PC-3 (cell line): ENCODE results near the gene LRP5. TPM values are rescaled to one million over a fixed set of nuclear protein-coding genes. Genes with fewer than 3 reads are reported as not detected.

Experiments
- ATAC-seq: fragments of 200-7000 bp; cut with Tn5 transposase; 2 replicates; pipeline ENCODE4 v1.9.1; 2020; ENCODE audit warnings: mild to moderate bottlenecking, moderate library complexity
- BruUV-seq: library from RNA; stranded (reverse); fragments of 400-500 nt; replicated peaks from 2 replicates; lab custom pipeline; 2021; lab: Mats Ljungman, UMichigan
- CTCF ChIA-PET: fragments of 300-600 bp; sonication (Branson Sonifier 250); formaldehyde crosslinking; loops from one replicate; lab custom pipeline; 2022; ENCODE audit warnings: antibody characterized with exemption; lab: Charles Lee
- POLR2A ChIA-PET: fragments of 300-600 bp; sonication (Branson Sonifier 250); formaldehyde crosslinking; loops from one replicate; lab custom pipeline; 2022; ENCODE audit warnings: antibody characterized with exemption; ENCODE audit not compliant: unreplicated experiment; lab: Charles Lee
- DNase-seq: peaks from one replicate; pipeline ENCODE4 v3.0.0-alpha.2; 2015
- H2AFZ ChIP-seq: fragments of 300-600 bp; sonication (generic); 2 replicates; pipeline ENCODE4 v1.6.0; 2016; ENCODE audit warnings: antibody characterized with exemption, low read length
- H3F3A ChIP-seq: fragments of 300-600 bp; sonication (generic); one replicate; pipeline ENCODE4 v1.6.0; 2017; ENCODE audit warnings: antibody characterized with exemption, low read length, control low read depth, mild to moderate bottlenecking; ENCODE audit not compliant: unreplicated experiment
- H3K27ac ChIP-seq: fragments of 300-600 bp; sonication (generic); 2 replicates; pipeline ENCODE4 v1.5.1; 2016; ENCODE audit warnings: mild to moderate bottlenecking, low read length
- H3K27me3 ChIP-seq: fragments of 300-600 bp; sonication (generic); 2 replicates; pipeline ENCODE4 v1.6.1; 2016; ENCODE audit warnings: low read length, mixed read lengths
- H3K36me3 ChIP-seq: fragments of 300-600 bp; sonication (generic); 2 replicates; pipeline ENCODE4 v1.6.1; 2016; ENCODE audit warnings: low read depth, mixed run types, low read length, mixed read lengths
- H3K4me1 ChIP-seq: fragments of 300-600 bp; sonication (generic); 2 replicates; pipeline ENCODE4 v1.5.1; 2016; ENCODE audit warnings: low read length; ENCODE audit not compliant: insufficient read depth
- H3K4me2 ChIP-seq: fragments of 300-600 bp; sonication (generic); 2 replicates; pipeline ENCODE4 v1.6.0; 2016; ENCODE audit warnings: low read length
- H3K4me3 ChIP-seq: fragments of 300-600 bp; sonication (generic); 2 replicates; pipeline ENCODE4 v1.5.1; 2016; ENCODE audit warnings: mild to moderate bottlenecking, low read length, mixed read lengths
- H3K79me2 ChIP-seq: fragments of 300-600 bp; sonication (generic); 2 replicates; pipeline ENCODE4 v1.6.1; 2017; ENCODE audit warnings: low read length, mixed read lengths
- H3K9ac ChIP-seq: fragments of 300-600 bp; sonication (generic); 2 replicates; pipeline ENCODE4 v1.6.0; 2016; ENCODE audit warnings: mild to moderate bottlenecking, low read length
- H3K9me2 ChIP-seq: fragments of 300-600 bp; sonication (generic); replicated peaks from 2 replicates; pipeline ENCODE4 v1.6.1; 2016; ENCODE audit warnings: mixed run types, low read length, mixed read lengths
- H3K9me3 ChIP-seq: fragments of 300-600 bp; sonication (generic); 2 replicates; pipeline ENCODE4 v1.6.1; 2016; ENCODE audit warnings: low read length, mixed read lengths
- H4K20me1 ChIP-seq: fragments of 300-600 bp; sonication (generic); 2 replicates; pipeline ENCODE4 v1.6.1; 2016; ENCODE audit warnings: low read length, mixed read lengths
- EZH2 ChIP-seq: fragments of 300-600 bp; sonication (generic); IDR thresholded peaks from one replicate; pipeline ENCODE4 v1.6.1; 2017; ENCODE audit warnings: antibody characterized with exemption, mild to moderate bottlenecking, low read length; ENCODE audit not compliant: unreplicated experiment
- EZH2phosphoT487 ChIP-seq: fragments of 300-600 bp; sonication (generic); IDR thresholded peaks from 2 replicates; pipeline ENCODE4 v1.6.1; 2018; ENCODE audit warnings: mild to moderate bottlenecking, antibody characterized with exemption, low read length, borderline replicate concordance
- intact Hi-C: fragments of 100-400 bp; cut with micrococcal nuclease; formaldehyde crosslinking; loops from 2 replicates; pipeline ENCODE4 v1.9.0; 2023
- total RNA-seq: library from RNA; depleted of rRNA; stranded (reverse); fragments of >200 nt; gene quantifications from 2 replicates; pipeline ENCODE4 v1.2.3, GENCODE V29; 2014
- TF ChIP-seq, protein P1 (sequence below): fragments of 300-600 bp; sonication (generic); conservative IDR thresholded peaks from 2 replicates; pipeline ENCODE4 v1.5.1; 2017; ENCODE audit warnings: antibody characterized with exemption, low read depth, mild to moderate bottlenecking, low read length

Gene LRP5
- total RNA-seq, 1 experiment from 2014 or later, result 64.3 TPM

DNA sequence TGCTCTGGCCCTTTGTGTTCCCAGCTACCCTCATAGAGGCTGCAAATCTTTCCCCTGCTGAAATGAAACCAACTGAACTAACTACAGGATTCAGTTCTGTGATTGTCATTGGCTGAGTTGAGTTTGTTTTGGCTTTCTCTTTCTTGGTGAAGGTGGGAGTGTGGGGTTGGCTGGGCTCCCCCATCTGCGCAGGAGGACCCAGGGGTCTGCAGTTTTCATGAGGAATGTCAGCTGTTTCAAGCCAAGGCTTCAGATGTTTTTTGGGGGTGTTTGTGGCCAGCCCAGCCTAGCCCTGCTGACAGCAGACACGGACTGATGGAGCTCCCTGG lies 34.0 kb downstream of the LRP5 start:
- DNase-seq (no peak), ATAC-seq (no peak)
- H2AFZ ChIP-seq, result no peak overlapping the region
- intact Hi-C loops, result no loop called here
- no peak overlapping the region for H3K4me2 ChIP-seq
- H3K27me3 ChIP-seq, result no peaks in the 10 kb centered on the region
- BruUV-seq, result no TSS peak
- H3K36me3 ChIP-seq, result peaks cover 4% of the 10 kb centered on the region; the same call in 1 of the 2 replicates
- TF ChIP-seq EZH2phosphoT487, result no peak
- no peak for TF ChIP-seq EZH2
- TF ChIP-seq, protein P1, sequence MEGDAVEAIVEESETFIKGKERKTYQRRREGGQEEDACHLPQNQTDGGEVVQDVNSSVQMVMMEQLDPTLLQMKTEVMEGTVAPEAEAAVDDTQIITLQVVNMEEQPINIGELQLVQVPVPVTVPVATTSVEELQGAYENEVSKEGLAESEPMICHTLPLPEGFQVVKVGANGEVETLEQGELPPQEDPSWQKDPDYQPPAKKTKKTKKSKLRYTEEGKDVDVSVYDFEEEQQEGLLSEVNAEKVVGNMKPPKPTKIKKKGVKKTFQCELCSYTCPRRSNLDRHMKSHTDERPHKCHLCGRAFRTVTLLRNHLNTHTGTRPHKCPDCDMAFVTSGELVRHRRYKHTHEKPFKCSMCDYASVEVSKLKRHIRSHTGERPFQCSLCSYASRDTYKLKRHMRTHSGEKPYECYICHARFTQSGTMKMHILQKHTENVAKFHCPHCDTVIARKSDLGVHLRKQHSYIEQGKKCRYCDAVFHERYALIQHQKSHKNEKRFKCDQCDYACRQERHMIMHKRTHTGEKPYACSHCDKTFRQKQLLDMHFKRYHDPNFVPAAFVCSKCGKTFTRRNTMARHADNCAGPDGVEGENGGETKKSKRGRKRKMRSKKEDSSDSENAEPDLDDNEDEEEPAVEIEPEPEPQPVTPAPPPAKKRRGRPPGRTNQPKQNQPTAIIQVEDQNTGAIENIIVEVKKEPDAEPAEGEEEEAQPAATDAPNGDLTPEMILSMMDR, result no peak
- H3K9ac ChIP-seq, result no peak overlapping the region
- no peaks in the 10 kb centered on the region for H3K9me3 ChIP-seq
- H3F3A ChIP-seq, result no peaks in the 10 kb centered on the region
- ChIA-PET CTCF (no interaction called here), POLR2A (no interaction called here)
- peaks cover 12% of the 10 kb centered on the region; the same call in 1 of the 2 replicates for H4K20me1 ChIP-seq
- H3K4me3 ChIP-seq, result no peak overlapping the region
- peaks cover 18% of the 10 kb centered on the region for H3K4me1 ChIP-seq
- no peak overlapping the region for H3K27ac ChIP-seq
- no peaks in the 10 kb centered on the region for H3K9me2 ChIP-seq
- peaks cover 81% of the 10 kb centered on the region for H3K79me2 ChIP-seq

DNA sequence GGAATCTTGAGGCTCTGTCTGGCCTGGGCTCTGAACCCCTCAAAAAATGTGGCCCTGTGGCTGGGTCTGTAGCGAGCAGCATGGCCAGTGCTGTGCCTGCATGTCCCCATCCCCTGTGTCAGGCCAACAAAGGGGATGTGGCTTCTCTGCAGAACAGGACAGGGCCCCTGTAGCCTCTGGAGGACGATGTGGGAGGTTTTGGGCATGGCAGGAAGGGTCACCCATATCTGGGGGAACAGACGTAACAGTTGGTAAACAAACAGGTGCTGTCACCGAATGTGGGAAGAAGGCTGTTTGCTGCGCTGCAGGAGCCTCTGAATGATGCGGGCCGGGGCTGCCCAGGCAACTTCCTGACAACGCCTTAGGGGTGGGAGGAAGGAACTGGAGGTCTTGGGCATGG lies 35.0 kb downstream of the LRP5 start:
- BruUV-seq, result no TSS peak
- no peak overlapping the region for H3K4me2 ChIP-seq

DNA sequence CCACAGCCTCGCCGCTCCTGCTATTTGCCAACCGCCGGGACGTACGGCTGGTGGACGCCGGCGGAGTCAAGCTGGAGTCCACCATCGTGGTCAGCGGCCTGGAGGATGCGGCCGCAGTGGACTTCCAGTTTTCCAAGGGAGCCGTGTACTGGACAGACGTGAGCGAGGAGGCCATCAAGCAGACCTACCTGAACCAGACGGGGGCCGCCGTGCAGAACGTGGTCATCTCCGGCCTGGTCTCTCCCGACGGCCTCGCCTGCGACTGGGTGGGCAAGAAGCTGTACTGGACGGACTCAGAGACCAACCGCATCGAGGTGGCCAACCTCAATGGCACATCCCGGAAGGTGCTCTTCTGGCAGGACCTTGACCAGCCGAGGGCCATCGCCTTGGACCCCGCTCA lies 35.5 kb downstream of the LRP5 start:
- H3K4me2 ChIP-seq, result no peak overlapping the region
- ChIA-PET CTCF (no interaction called here), POLR2A (no interaction called here)
- H3F3A ChIP-seq, result no peaks in the 10 kb centered on the region
- H3K27me3 ChIP-seq, result no peaks in the 10 kb centered on the region
- intact Hi-C loops, result no loop called here
- peaks cover 6% of the 10 kb centered on the region for H3K4me1 ChIP-seq
- H3K9me2 ChIP-seq, result no peaks in the 10 kb centered on the region
- ATAC-seq (no peak), DNase-seq (no peak)
- H3K27ac ChIP-seq, result no peak overlapping the region
- TF ChIP-seq, protein P1, result no peak
- TF ChIP-seq EZH2phosphoT487 (no peak), EZH2 (no peak)
- H3K9ac ChIP-seq, result no peak overlapping the region
- H4K20me1 ChIP-seq, result peaks cover 8% of the 10 kb centered on the region; the same call in 1 of the 2 replicates
- no peak overlapping the region for H2AFZ ChIP-seq
- no peaks in the 10 kb centered on the region for H3K9me3 ChIP-seq
- H3K4me3 ChIP-seq, result no peak overlapping the region
- peaks cover 4% of the 10 kb centered on the region; the same call in 1 of the 2 replicates for H3K36me3 ChIP-seq
- peaks cover 79% of the 10 kb centered on the region for H3K79me2 ChIP-seq
- BruUV-seq, result no TSS peak

More for the DNA sequence above, 35.0 kb downstream of the LRP5 start:
- TF ChIP-seq EZH2 (no peak), EZH2phosphoT487 (no peak)
- TF ChIP-seq, protein P1, result no peak
- ChIA-PET CTCF (no interaction called here), POLR2A (no interaction called here)
- peaks cover 79% of the 10 kb centered on the region for H3K79me2 ChIP-seq
- H2AFZ ChIP-seq, result no peak overlapping the region
- no peak overlapping the region for H3K4me3 ChIP-seq
- H3K9me2 ChIP-seq, result no peaks in the 10 kb centered on the region
- peaks cover 9% of the 10 kb centered on the region for H3K4me1 ChIP-seq
- no peaks in the 10 kb centered on the region for H3K9me3 ChIP-seq
- no peaks in the 10 kb centered on the region for H3F3A ChIP-seq
- intact Hi-C loops, result no loop called here
- H3K27ac ChIP-seq, result no peak overlapping the region
- ATAC-seq (no peak), DNase-seq (no peak)
- peaks cover 8% of the 10 kb centered on the region; the same call in 1 of the 2 replicates for H4K20me1 ChIP-seq
- peaks cover 4% of the 10 kb centered on the region; the same call in 1 of the 2 replicates for H3K36me3 ChIP-seq
- no peaks in the 10 kb centered on the region for H3K27me3 ChIP-seq
- H3K9ac ChIP-seq, result no peak overlapping the region
